SK-N-SH treated with all-trans-retinoic acid at 6 μM for 48 hours (cell line): ENCODE measurements around the gene ZNF184.

Experiments used
- ATAC-seq: fragments of 200-7000 bp; cut with Tn5 transposase; 3 replicates; pipeline ENCODE4 v1.9.1; 2020; ENCODE audit warnings: mild to moderate bottlenecking, moderate library complexity
- ARNTL ChIP-seq: fragments of 450-650 bp; formaldehyde crosslinking; IDR thresholded peaks from 2 replicates; pipeline ENCODE4 v1.5.0; 2020; ENCODE audit warnings: low read depth, mild to moderate bottlenecking, moderate library complexity, borderline replicate concordance
- BACH2 ChIP-seq: fragments of 250-450 bp; sonication (Bioruptor Pico); IDR thresholded peaks from 2 replicates; pipeline ENCODE4 v1.9.0; 2021; ENCODE audit warnings: mild to moderate bottlenecking, borderline replicate concordance
- CREB5 ChIP-seq: fragments of 250-450 bp; sonication (Bioruptor Pico); IDR thresholded peaks from 2 replicates; pipeline ENCODE4 v1.5.1; 2020; ENCODE audit warnings: low read depth, mild to moderate bottlenecking, moderate library complexity
- CSDC2 ChIP-seq: fragments of 250-450 bp; sonication (Bioruptor Pico); IDR thresholded peaks from 2 replicates; pipeline ENCODE4 v1.5.0; 2020; ENCODE audit warnings: mild to moderate bottlenecking, moderate library complexity
- CSRNP3 ChIP-seq: fragments of 250-450 bp; sonication (Bioruptor Pico); IDR thresholded peaks from 2 replicates; pipeline ENCODE4 v1.5.1; 2021; ENCODE audit warnings: mild to moderate bottlenecking, moderate library complexity
- ESRRG ChIP-seq: fragments of 250-450 bp; sonication (Bioruptor Pico); IDR thresholded peaks from 2 replicates; pipeline ENCODE4 v1.6.1; 2021; ENCODE audit warnings: mild to moderate bottlenecking
- GLIS3 ChIP-seq: fragments of 250-450 bp; sonication (Bioruptor Pico); IDR thresholded peaks from 2 replicates; pipeline ENCODE4 v1.5.0; 2020; ENCODE audit warnings: mild to moderate bottlenecking, moderate library complexity
- ISL1 ChIP-seq: fragments of 250-450 bp; sonication (Bioruptor Pico); IDR thresholded peaks from 2 replicates; pipeline ENCODE4 v2.1.2; 2022; ENCODE audit warnings: mild to moderate bottlenecking, moderate library complexity
- OSR1 ChIP-seq: fragments of 250-450 bp; sonication (Bioruptor Pico); IDR thresholded peaks from 2 replicates; pipeline ENCODE4 v1.8.0; 2022; ENCODE audit warnings: moderate library complexity, mild to moderate bottlenecking, inconsistent platforms
- PATZ1 ChIP-seq: fragments of 250-450 bp; sonication (Bioruptor Pico); IDR thresholded peaks from 2 replicates; pipeline ENCODE4 v1.8.0; 2020; ENCODE audit warnings: mild to moderate bottlenecking, moderate library complexity, borderline replicate concordance
- POU6F1 ChIP-seq: fragments of 250-450 bp; sonication (Bioruptor Pico); IDR thresholded peaks from 2 replicates; pipeline ENCODE4 v1.8.0; 2021; ENCODE audit warnings: low read depth, mild to moderate bottlenecking, moderate library complexity, borderline replicate concordance
- PPARA ChIP-seq: fragments of 250-450 bp; sonication (Bioruptor Pico); IDR thresholded peaks from 2 replicates; pipeline ENCODE4 v1.5.0; 2020; ENCODE audit warnings: mild to moderate bottlenecking, borderline replicate concordance
- RARB ChIP-seq: fragments of 250-450 bp; sonication (Bioruptor Pico); IDR thresholded peaks from 2 replicates; pipeline ENCODE4 v1.8.0; 2021; ENCODE audit warnings: mild to moderate bottlenecking, moderate library complexity
- SNAI2 ChIP-seq: fragments of 250-450 bp; sonication (Bioruptor Pico); IDR thresholded peaks from 2 replicates; pipeline ENCODE4 v1.5.0; 2020; ENCODE audit warnings: mild to moderate bottlenecking, moderate library complexity
- TCF4 ChIP-seq: fragments of 250-450 bp; sonication (Bioruptor Pico); IDR thresholded peaks from 2 replicates; pipeline ENCODE4 v1.8.0; 2021; ENCODE audit warnings: mild to moderate bottlenecking, moderate library complexity, borderline replicate concordance
- TOX ChIP-seq: fragments of 250-450 bp; sonication (Bioruptor Pico); IDR thresholded peaks from 2 replicates; pipeline ENCODE4 v1.8.0; 2021; ENCODE audit warnings: mild to moderate bottlenecking, moderate library complexity, borderline replicate concordance
- TSHZ2 ChIP-seq: fragments of 250-450 bp; sonication (Bioruptor Pico); IDR thresholded peaks from 2 replicates; pipeline ENCODE4 v1.5.0; 2020; ENCODE audit warnings: mild to moderate bottlenecking, moderate library complexity
- ZC3H10 ChIP-seq: fragments of 250-450 bp; sonication (Bioruptor Pico); IDR thresholded peaks from 2 replicates; pipeline ENCODE4 v1.5.1; 2021; ENCODE audit warnings: mild to moderate bottlenecking, moderate library complexity
- ZFP3 ChIP-seq: fragments of 250-450 bp; sonication (Bioruptor Pico); IDR thresholded peaks from 2 replicates; pipeline ENCODE4 v1.5.0; 2020; ENCODE audit warnings: mild to moderate bottlenecking, moderate library complexity
- ZFP30 ChIP-seq: fragments of 450-650 bp; formaldehyde crosslinking; IDR thresholded peaks from 2 replicates; pipeline ENCODE4 v1.5.0; 2022; ENCODE audit warnings: mild to moderate bottlenecking, moderate library complexity
- ZNF565 ChIP-seq: fragments of 450-650 bp; formaldehyde crosslinking; conservative IDR thresholded peaks from 2 replicates; pipeline ENCODE4 v1.5.0; 2020; ENCODE audit warnings: low read depth, mild to moderate bottlenecking, moderate library complexity
- ZNF70 ChIP-seq: fragments of 450-650 bp; formaldehyde crosslinking; IDR thresholded peaks from 2 replicates; pipeline ENCODE4 v1.5.0; 2020; ENCODE audit warnings: mild to moderate bottlenecking, moderate library complexity
- ZNF8 ChIP-seq: fragments of 450-650 bp; formaldehyde crosslinking; IDR thresholded peaks from 2 replicates; pipeline ENCODE4 v1.5.0; 2020; ENCODE audit warnings: mild to moderate bottlenecking, moderate library complexity

The ZNF184 gene

GRCh38 chr6:27422651-27423332 lies 50.1 kb downstream of the ZNF184 start:
- TF ChIP-seq ZNF8 (CRISPR knock-in tag): no peak
- TF ChIP-seq TSHZ2 (CRISPR knock-in tag): no peak
- no peak for TF ChIP-seq OSR1 (CRISPR knock-in tag)
- TF ChIP-seq CSDC2 (CRISPR knock-in tag): no peak
- no peak for TF ChIP-seq PPARA (CRISPR knock-in tag)
- no peak for TF ChIP-seq ISL1 (CRISPR knock-in tag)
- TF ChIP-seq ZFP3 (CRISPR knock-in tag): no peak
- TF ChIP-seq GLIS3 (CRISPR knock-in tag): no peak
- no peak for TF ChIP-seq TCF4
- no peak for TF ChIP-seq RARB (CRISPR knock-in tag)
- TF ChIP-seq PATZ1 (CRISPR knock-in tag): no peak
- TF ChIP-seq ZNF70 (CRISPR knock-in tag): no peak
- TF ChIP-seq BACH2 (CRISPR knock-in tag): no peak
- TF ChIP-seq ZNF565 (CRISPR knock-in tag): no peak
- TF ChIP-seq TOX (CRISPR knock-in tag): no peak
- TF ChIP-seq ZC3H10 (CRISPR knock-in tag): no peak
- TF ChIP-seq ZFP30 (CRISPR knock-in tag): no peak
- no peak for ATAC-seq

- ATAC-seq: no peak
- no peak for TF ChIP-seq ESRRG
- no peak for TF ChIP-seq PATZ1 (CRISPR knock-in tag)
- TF ChIP-seq BACH2 (CRISPR knock-in tag): no peak
- TF ChIP-seq POU6F1 (CRISPR knock-in tag): no peak
- no peak for TF ChIP-seq SNAI2 (CRISPR knock-in tag)
- no peak for TF ChIP-seq ZC3H10 (CRISPR knock-in tag)
- no peak for TF ChIP-seq RARB (CRISPR knock-in tag)
- no peak for TF ChIP-seq OSR1 (CRISPR knock-in tag)
- no peak for TF ChIP-seq ZNF565 (CRISPR knock-in tag)
- no peak for TF ChIP-seq TCF4
- no peak for TF ChIP-seq TOX (CRISPR knock-in tag)
- no peak for TF ChIP-seq ZFP30 (CRISPR knock-in tag)
Observed at GRCh38 chr6:27419363-27419762, 53.5 kb downstream of the ZNF184 start.

- no peak for ATAC-seq
- no peak for TF ChIP-seq CREB5 (CRISPR knock-in tag)
- no peak for TF ChIP-seq GLIS3 (CRISPR knock-in tag)
- TF ChIP-seq TCF4: no peak
- TF ChIP-seq ZNF8 (CRISPR knock-in tag): no peak
- TF ChIP-seq SNAI2 (CRISPR knock-in tag): no peak
- no peak for TF ChIP-seq OSR1 (CRISPR knock-in tag)
- TF ChIP-seq ESRRG: no peak
- TF ChIP-seq ZNF565 (CRISPR knock-in tag): no peak
- no peak for TF ChIP-seq ZNF70 (CRISPR knock-in tag)
- no peak for TF ChIP-seq ISL1 (CRISPR knock-in tag)
- TF ChIP-seq ZFP3 (CRISPR knock-in tag): no peak
- TF ChIP-seq ZFP30 (CRISPR knock-in tag): no peak
- no peak for TF ChIP-seq ARNTL (CRISPR knock-in tag)
- TF ChIP-seq CSRNP3 (CRISPR knock-in tag): no peak
- no peak for TF ChIP-seq ZC3H10 (CRISPR knock-in tag)
- TF ChIP-seq BACH2 (CRISPR knock-in tag): no peak
- no peak for TF ChIP-seq PATZ1 (CRISPR knock-in tag)
Observed at GRCh38 chr6:27415898-27416297, 57.0 kb downstream of the ZNF184 start.
